ENCODE results near the gene XIRP2.
"Not testable (repeated sequence)": the region's sequence is repeated elsewhere in the genome, so short reads cannot be mapped to it uniquely, and the experiment has no call there.

XIRP2 gene

DNA sequence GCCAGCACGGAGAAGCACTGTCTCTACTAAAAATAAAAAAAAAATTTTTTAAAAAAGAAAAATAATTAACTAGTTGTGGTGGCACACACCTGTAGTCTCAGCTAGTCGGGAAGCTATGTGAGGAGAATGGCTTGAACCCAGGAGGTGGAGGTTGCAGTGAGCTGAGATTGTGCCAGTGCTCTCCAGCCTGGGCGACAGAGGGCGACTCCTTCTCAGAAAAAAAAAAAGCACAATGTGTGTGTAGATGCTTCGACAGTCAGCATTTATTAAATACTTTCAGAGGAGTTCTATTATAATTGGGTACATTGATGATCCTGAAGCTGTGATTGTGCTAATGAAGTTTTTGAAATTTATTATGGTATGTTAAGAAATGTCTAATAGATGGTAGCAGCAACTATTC is 46.5 kb downstream of the XIRP2 start:
- no peak for FAIRE-seq

- no peak for FAIRE-seq
These were observed 54.1 kb downstream of the XIRP2 start for GRCh38 chr2:166942377-166942776.

DNA sequence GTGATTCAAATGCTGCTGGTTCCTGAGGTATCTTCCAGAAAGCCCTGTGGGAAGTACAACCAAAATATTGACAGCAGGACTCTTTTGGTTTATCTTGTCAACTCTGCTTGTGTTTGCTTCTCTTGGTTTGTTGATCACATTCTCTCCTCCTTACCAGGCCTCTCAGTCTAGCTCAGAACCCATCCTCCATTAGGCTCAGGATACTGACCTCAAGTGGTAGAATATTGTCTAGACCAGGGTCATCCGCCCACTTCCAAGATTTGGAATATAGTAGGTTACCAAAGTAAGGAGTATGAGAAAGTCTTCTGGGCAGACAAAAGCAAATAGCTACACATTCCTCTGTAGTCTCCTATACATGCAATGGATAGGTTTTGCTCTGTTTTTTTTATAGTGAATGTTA is 56.6 kb downstream of the XIRP2 start:
- no peak for FAIRE-seq

GRCh38 chr2:166957686-166958085 is 69.4 kb downstream of the XIRP2 start:
- FAIRE-seq, result no peak

DNA sequence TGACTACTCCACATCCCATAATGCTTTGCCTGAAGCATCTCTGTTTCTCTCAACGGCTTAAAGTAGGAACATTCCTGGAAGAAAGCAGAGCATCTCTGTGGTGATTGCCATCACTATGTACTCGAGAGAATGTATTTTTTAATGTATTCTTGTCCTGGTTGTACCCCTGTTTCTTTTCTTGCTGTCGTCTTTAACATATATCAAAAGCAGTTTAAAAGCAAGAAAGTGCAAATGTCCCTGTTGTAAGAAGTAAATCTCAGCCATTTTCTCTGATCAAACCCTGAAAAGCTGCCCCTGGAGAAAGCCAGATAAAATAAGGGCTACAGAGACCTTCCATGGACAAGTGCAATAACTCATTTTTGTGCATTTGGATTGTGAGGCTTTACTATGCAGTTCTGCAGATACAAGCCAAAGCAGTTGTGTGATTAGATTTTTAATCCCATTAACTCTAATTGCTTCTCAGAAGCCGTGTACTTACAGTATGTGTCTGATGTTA is 70.8 kb downstream of the XIRP2 start:
- no peak for FAIRE-seq

GRCh38 chr2:166959556-166959955 is 71.3 kb downstream of the XIRP2 start:
- no peak for FAIRE-seq

DNA sequence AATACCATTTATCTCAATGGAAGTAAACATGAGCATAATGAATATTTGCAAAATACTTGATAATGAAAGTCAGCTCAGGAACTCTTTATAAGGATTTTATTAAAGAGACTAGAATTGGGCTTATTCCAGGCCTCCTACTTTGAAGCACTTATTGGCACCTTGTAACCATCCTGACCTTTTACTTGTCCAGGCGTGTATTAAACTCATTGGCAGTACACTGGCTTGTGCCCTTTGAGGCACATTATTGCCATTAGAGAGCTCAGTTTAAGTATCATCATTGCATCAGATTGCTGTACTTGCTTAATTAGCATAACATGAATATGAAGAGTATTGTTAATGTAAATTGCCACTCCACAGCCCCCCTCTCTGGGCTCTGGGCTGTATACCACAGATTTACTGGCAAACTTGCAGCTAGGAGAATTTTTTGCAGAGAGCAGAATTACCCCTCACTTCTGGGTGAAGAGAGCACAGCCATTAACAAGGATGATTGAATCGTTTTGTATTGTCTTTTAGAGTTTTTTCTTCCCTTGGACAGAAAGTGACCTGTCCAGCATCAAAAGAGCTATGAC is 72.5 kb downstream of the XIRP2 start:
- no peak for FAIRE-seq

GRCh38 chr2:166961933-166962332 is 73.7 kb downstream of the XIRP2 start:
- no peak for FAIRE-seq

DNA sequence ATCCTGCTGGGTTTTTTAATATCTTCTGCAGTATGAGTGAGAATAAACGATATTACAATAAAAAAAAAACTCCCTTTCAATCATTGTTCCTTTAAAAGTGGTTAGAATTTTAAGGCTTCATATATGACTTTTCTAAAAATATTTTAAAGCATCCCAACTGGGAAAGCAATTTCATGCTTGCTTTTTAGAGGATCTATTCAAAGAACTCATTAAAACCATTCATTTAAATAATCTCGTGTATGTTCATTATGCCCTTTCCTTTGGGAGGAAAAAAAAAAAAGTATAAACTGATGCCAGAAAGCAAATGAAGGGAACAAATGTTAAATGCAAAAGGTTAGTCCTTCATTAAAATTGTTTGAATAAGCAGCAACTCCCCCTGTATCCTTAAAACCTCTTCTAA is 81.2 kb downstream of the XIRP2 start:
- no peak for FAIRE-seq

DNA sequence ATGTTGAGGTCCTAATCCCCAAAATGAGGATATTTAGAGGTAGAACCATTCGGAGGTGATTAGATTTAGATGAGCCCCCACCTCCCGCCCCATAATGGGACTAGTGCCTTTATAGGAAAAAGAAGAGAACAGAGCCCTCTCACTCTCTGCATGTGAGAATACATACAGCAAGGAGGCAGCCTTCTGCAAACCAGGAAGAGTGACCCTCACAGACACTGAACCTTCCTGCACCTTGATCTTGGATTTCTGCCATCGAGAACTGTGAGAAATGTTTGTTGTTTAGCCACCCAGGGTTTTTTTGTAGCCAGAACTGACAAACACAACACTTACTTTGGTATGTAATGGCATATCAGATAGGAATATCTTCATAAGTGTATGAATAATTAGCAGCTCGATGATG is 83.7 kb downstream of the XIRP2 start:
- FAIRE-seq, result no peak

GRCh38 chr2:166972418-166972817 is 84.1 kb downstream of the XIRP2 start:
- FAIRE-seq, result no peak

DNA sequence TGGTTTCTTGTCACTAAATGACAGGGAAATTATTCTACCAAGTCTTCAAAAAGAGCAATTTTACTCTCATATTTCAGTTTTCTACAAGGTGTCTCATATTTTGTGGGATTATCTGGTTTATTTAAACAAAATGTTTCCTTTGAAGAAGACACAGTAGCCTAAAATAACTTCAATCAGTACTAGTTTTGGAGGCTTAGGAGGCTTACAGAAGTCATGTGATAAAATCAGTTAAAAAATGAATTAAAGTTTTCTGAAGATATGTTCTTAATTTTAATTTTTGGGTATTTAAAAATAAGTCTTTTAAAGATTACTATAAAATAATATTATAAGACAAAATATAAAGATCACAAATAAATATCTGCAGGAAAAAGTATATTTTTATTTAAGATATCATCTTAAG is 95.9 kb downstream of the XIRP2 start:
- FAIRE-seq, result no peak

DNA sequence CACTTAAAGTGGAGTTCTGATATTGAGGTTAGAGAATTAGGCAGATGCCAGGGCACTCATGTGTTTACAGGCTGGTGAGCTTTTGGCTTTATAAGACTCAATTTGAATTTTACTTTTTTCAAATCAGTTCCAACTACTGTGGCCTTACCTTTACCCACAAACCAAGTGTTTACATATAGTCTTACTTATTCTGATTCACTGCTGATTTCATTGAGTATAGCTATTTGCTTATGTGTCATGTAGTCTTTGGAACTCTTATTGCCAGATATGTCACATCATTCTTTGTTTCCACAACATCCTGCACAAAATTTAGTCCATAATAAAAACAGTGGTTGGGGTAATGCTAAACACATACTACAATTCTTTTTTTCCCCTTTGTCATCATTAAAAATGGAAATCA is 96.5 kb downstream of the XIRP2 start:
- FAIRE-seq, result no peak

- no peak for FAIRE-seq
These were observed 106.5 kb downstream of the XIRP2 start for GRCh38 chr2:166994588-166995336.

- no peak for FAIRE-seq
These were observed 108.2 kb downstream of the XIRP2 start for GRCh38 chr2:166996465-166996864.

DNA sequence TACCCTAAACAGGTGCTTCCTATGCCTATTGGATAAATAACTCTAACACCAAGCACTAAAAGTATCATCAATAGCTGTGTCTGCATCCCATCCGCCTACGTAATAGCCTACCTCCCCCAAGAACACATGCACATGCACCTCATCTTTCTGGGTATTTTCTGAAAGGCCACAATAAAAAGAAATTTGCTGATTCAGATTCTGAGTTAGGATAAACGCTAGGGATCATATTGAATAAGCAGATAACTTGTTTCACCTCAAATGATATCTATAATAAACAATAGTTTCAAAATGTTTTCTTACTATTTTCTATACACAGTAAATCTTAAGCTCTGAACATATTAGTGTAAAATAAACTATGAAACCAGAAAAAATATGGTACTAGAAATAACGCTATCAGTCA is 112.9 kb downstream of the XIRP2 start:
- no peak for FAIRE-seq

GRCh38 chr2:167005096-167005495 is 116.8 kb downstream of the XIRP2 start:
- no peak for FAIRE-seq

DNA sequence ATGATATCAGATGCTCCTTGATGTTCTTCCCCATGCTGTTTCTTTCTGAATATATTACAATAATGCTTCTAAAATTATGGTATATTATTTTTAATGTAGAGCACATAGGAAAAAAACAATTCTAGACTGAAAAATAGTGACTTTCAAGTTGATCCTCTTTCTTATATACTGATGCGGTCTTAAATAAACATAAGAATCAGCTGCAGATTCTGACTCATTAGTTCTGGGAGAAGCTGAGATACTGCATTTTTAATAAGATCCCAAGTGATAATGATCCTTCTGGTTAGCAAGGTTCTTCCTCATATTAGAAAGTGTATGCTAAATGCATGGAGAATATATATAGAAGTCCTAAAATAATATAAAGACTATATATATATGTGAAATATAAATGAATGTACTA is 124.9 kb downstream of the XIRP2 start:
- no peak for FAIRE-seq

GRCh38 chr2:167015806-167016205 is 127.5 kb downstream of the XIRP2 start:
- no peak for FAIRE-seq

DNA sequence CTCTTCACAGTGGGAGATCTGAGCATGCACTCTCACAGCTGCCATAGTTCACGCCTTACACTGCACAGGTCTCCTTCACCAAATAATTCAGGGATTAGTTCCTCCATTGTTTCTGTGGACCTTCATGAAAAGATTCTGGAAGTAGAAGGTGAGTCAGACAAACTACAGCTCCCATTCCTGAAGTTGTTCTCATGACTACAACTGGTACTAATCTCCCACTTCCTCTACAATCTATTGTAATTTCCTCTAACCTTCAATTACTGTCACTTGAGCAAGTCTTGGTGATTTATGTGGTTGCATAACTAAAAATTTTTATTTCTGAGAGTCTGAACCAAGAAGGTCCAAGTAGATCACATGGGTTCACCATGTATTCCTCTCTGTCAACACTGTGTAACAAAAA is 128.7 kb downstream of the XIRP2 start:
- no peak for FAIRE-seq

GRCh38 chr2:167018590-167018989 is 130.3 kb downstream of the XIRP2 start:
- FAIRE-seq, result no peak

- no peak for FAIRE-seq
These were observed 140.2 kb downstream of the XIRP2 start for GRCh38 chr2:167028503-167028902.

DNA sequence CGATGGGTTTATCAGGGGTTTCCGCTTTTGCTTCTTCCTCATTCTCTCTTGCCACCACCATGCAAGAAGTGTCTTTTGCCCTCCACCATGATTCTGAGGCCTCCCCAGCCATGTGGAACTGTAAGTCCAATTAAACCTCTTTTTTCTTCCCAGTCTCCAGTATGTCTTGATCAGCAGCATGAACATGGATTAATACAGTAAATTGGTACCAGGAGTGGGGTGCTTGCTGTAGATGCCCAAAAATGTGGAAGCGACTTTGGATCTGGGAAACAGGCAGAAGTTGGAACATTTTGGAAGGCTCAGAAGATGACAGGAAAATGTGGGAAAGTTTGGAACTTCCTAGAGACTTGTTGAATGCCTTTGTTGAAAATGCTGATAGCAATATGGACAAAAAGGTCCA is 146.7 kb downstream of the XIRP2 start:
- FAIRE-seq, result not testable (repeated sequence)

GRCh38 chr2:167048829-167049228 is 160.5 kb downstream of the XIRP2 start:
- no peak for FAIRE-seq

DNA sequence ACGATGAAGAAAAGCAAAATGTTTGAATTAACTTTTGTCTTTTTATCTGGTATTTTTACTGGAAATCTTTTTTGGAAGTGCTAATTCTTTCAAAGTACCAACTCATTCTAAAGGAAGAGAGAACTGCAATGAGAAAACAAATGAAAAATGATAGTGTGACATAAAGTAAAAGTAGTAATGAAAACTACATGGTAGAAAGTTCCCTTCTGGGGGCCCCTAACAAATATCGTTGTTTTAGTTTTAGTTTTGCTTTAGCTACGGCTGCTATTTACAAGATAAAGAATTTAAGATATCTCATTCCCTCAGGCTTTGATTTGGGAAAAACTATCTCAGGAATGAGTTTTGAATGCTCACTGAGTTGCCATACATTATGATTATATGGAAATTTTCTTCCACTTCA is 161.4 kb downstream of the XIRP2 start:
- no peak for FAIRE-seq

All from G401.6 (cell line).